GM21528 (cell line): ENCODE data around the gene TRAIP.
"Not testable (repeated sequence)": the region's sequence is repeated elsewhere in the genome, so short reads cannot be mapped to it uniquely, and the experiment has no call there.

ENCODE experiments used
- ATAC-seq: cut with Tn5 transposase; IDR thresholded peaks from one replicate; pipeline ENCODE4 v1.9.1; 2021; ENCODE audit warnings: mild to moderate bottlenecking, moderate library complexity; ENCODE audit not compliant: unreplicated experiment, low FRiP score

Gene TRAIP

GRCh38 chr3:49831341-49831740, 25.0 kb downstream of the TRAIP start:
- no peak for ATAC-seq

GRCh38 chr3:49826016-49826415, 30.3 kb downstream of the TRAIP start:
- ATAC-seq = no peak

- not testable (repeated sequence) for ATAC-seq
Measured at GRCh38 chr3:49823131-49823530, 33.2 kb downstream of the TRAIP start.

- ATAC-seq = peak; percentile 36
Measured at GRCh38 chr3:49813497-49814174, 42.7 kb downstream of the TRAIP start, which contains the start of gene UBA7. Gene UBA7 (minus strand): TSS chr3:49813953. CDS start chr3:49813787, 166 bp downstream.

- ATAC-seq = no peak
Measured at GRCh38 chr3:49812916-49813496, 43.4 kb downstream of the TRAIP start.

GRCh38 chr3:49807431-49808114, 48.8 kb downstream of the TRAIP start:
- no peak for ATAC-seq

- no peak for ATAC-seq
Measured at GRCh38 chr3:49806850-49807249, 49.5 kb downstream of the TRAIP start.

GRCh38 chr3:49805897-49806701, 50.3 kb downstream of the TRAIP start:
- no peak for ATAC-seq

- ATAC-seq = no peak
Measured at GRCh38 chr3:49805367-49805782, 51.0 kb downstream of the TRAIP start.

GRCh38 chr3:49804141-49805041, 52.0 kb downstream of the TRAIP start:
- peak; percentile 1 for ATAC-seq

GRCh38 chr3:49803465-49804140, 52.8 kb downstream of the TRAIP start:
- peak; percentile 13 for ATAC-seq

- ATAC-seq = peak; percentile 57
Measured at GRCh38 chr3:49802719-49803464, 53.5 kb downstream of the TRAIP start, which contains the start of gene INKA1. Gene INKA1 (plus strand): TSS chr3:49803261. CDS start chr3:49803393, 132 bp downstream.

- no peak for ATAC-seq
Measured at GRCh38 chr3:49801160-49801559, 55.2 kb downstream of the TRAIP start.

- no peak for ATAC-seq
Measured at GRCh38 chr3:49799761-49800160, 56.6 kb downstream of the TRAIP start, which contains the start of gene CDHR4. Gene CDHR4 (minus strand): TSS chr3:49799873. CDS start chr3:49799812, 61 bp downstream.

GRCh38 chr3:49799105-49799504, 57.3 kb downstream of the TRAIP start:
- ATAC-seq = no peak

GRCh38 chr3:49794926-49795905, 61.1 kb downstream of the TRAIP start:
- no peak for ATAC-seq

- no peak for ATAC-seq
Measured at GRCh38 chr3:49794431-49794830, 61.9 kb downstream of the TRAIP start.
